OCI-LY3 (cell line): ENCODE results near the gene PTPRD.

Experiments used
- H2AFZ ChIP-seq: fragments of 200-600, 300-600 bp; shearing (Covaris generic); 2 replicates; pipeline ENCODE4 v1.6.0; 2014; ENCODE audit warnings: antibody characterized with exemption, low read depth, low read length
- H3K27ac ChIP-seq: fragments of 200-600, 300-600 bp; sonication (generic); 2 replicates; pipeline ENCODE4 v1.5.1; 2014; ENCODE audit warnings: mild to moderate bottlenecking, low read length, moderate library complexity, mixed read lengths
- H3K27me3 ChIP-seq: fragments of 200-600, 300-600 bp; sonication (generic); 2 replicates; pipeline ENCODE4 v1.6.1; 2014; ENCODE audit warnings: low read depth, low read length, mixed read lengths
- H3K36me3 ChIP-seq: fragments of 200-600, 300-600 bp; sonication (generic); replicated peaks from 2 replicates; pipeline ENCODE3; 2014; ENCODE audit warnings: low read depth, low read length, mixed read lengths
- H3K4me1 ChIP-seq: fragments of 300-600, 200-600 bp; sonication (generic); 2 replicates; pipeline ENCODE4 v1.6.1; 2014; ENCODE audit warnings: low read length, mixed read lengths
- H3K4me2 ChIP-seq: fragments of 200-600, 300-600 bp; sonication (generic); 2 replicates; pipeline ENCODE4 v1.6.1; 2014; ENCODE audit warnings: low read length, mixed read lengths
- H3K4me3 ChIP-seq: fragments of 300-600, 200-600 bp; sonication (generic); 2 replicates; pipeline ENCODE4 v1.5.1; 2014; ENCODE audit warnings: antibody characterized with exemption, mild to moderate bottlenecking, low read length, moderate library complexity
- H3K79me2 ChIP-seq: fragments of 300-600, 200-600 bp; shearing (Covaris generic); 2 replicates; pipeline ENCODE4 v1.6.1; 2014; ENCODE audit warnings: mild to moderate bottlenecking, low read length, mixed read lengths
- H3K9ac ChIP-seq: fragments of 300-600, 200-600 bp; shearing (Covaris generic); 2 replicates; pipeline ENCODE4 v1.6.0; 2014; ENCODE audit warnings: mild to moderate bottlenecking, low read length, moderate library complexity
- H3K9me3 ChIP-seq: fragments of 200-600, 300-600 bp; shearing (Covaris generic); 2 replicates; pipeline ENCODE4 v1.6.1; 2014; ENCODE audit warnings: low read length, mixed read lengths; ENCODE audit not compliant: insufficient read depth
- H4K20me1 ChIP-seq: fragments of 200-600, 300-600 bp; sonication (generic); 2 replicates; pipeline ENCODE4 v1.6.1; 2016; ENCODE audit warnings: low read length, mixed read lengths; ENCODE audit not compliant: insufficient read depth
- CTCF ChIP-seq: fragments of 200-600, 300-600 bp; sonication (generic); IDR thresholded peaks from 2 replicates; pipeline ENCODE4 v1.5.1; 2014; ENCODE audit warnings: antibody characterized with exemption, low read length, low read depth
- EZH2phosphoT487 ChIP-seq: fragments of 200-600 bp; shearing (Covaris generic); IDR thresholded peaks from 2 replicates; pipeline ENCODE4 v1.6.1; 2018; ENCODE audit warnings: antibody characterized with exemption, mixed run types, low read depth

Gene PTPRD

GRCh38 chr9:8860086-8860485 is 1752.7 kb downstream of the PTPRD start:
- Histone ChIP-seq H3K9me3 (no peaks in the 10 kb centered on the region), H3K4me3 (no peak overlapping the region), H3K4me1 (no peaks in the 10 kb centered on the region), H3K27ac (no peak overlapping the region), H3K27me3 (no peaks in the 10 kb centered on the region), H3K36me3 (no peaks in the 10 kb centered on the region), H3K9ac (no peak overlapping the region), H4K20me1 (no peaks in the 10 kb centered on the region), H3K4me2 (no peak overlapping the region), H3K79me2 (no peaks in the 10 kb centered on the region), H2AFZ (no peak overlapping the region)
- no peak for TF ChIP-seq EZH2phosphoT487
- no peak for TF ChIP-seq CTCF

GRCh38 chr9:8859416-8859815 is 1753.4 kb downstream of the PTPRD start:
- Histone ChIP-seq H4K20me1 (no peaks in the 10 kb centered on the region), H3K9me3 (no peaks in the 10 kb centered on the region), H3K79me2 (no peaks in the 10 kb centered on the region), H3K36me3 (no peaks in the 10 kb centered on the region), H3K4me2 (no peak overlapping the region), H2AFZ (no peak overlapping the region), H3K4me1 (no peaks in the 10 kb centered on the region), H3K9ac (no peak overlapping the region), H3K27ac (no peak overlapping the region), H3K4me3 (no peak overlapping the region), H3K27me3 (no peaks in the 10 kb centered on the region)
- TF ChIP-seq EZH2phosphoT487 = no peak
- no peak for TF ChIP-seq CTCF

- H3K36me3 ChIP-seq = no peaks in the 10 kb centered on the region
- H4K20me1 ChIP-seq = no peaks in the 10 kb centered on the region
- H3K4me3 ChIP-seq = no peak overlapping the region
- no peak overlapping the region for H3K9ac ChIP-seq
- H3K27ac ChIP-seq = no peak overlapping the region
- no peak overlapping the region for H3K4me2 ChIP-seq
- no peaks in the 10 kb centered on the region for H3K9me3 ChIP-seq
- no peaks in the 10 kb centered on the region for H3K27me3 ChIP-seq
- no peaks in the 10 kb centered on the region for H3K4me1 ChIP-seq
- H2AFZ ChIP-seq = no peak overlapping the region
- TF ChIP-seq CTCF (no peak), EZH2phosphoT487 (no peak)
- H3K79me2 ChIP-seq = no peaks in the 10 kb centered on the region
Observed at GRCh38 chr9:8858596-8859161, 1754.1 kb downstream of the PTPRD start.

- Histone ChIP-seq H3K9ac (no peak overlapping the region), H4K20me1 (no peaks in the 10 kb centered on the region), H2AFZ (no peak overlapping the region), H3K4me3 (no peak overlapping the region), H3K27me3 (no peaks in the 10 kb centered on the region), H3K27ac (no peak overlapping the region), H3K36me3 (no peaks in the 10 kb centered on the region), H3K4me2 (no peak overlapping the region), H3K9me3 (no peaks in the 10 kb centered on the region), H3K4me1 (no peaks in the 10 kb centered on the region), H3K79me2 (no peaks in the 10 kb centered on the region)
- TF ChIP-seq EZH2phosphoT487 (no peak), CTCF (no peak)
Observed at GRCh38 chr9:8857926-8858595, 1754.7 kb downstream of the PTPRD start.
